WTC11 (cell line): ENCODE results near the gene KLHL25. TPM values are rescaled to one million over a fixed set of nuclear protein-coding genes. Genes with fewer than 3 reads are reported as not detected.

ENCODE experiments used
- ATAC-seq: fragments of 200-7000 bp; cut with Tn5 transposase; 2 replicates; pipeline ENCODE4 v1.10.0; 2021; ENCODE audit warnings: mild to moderate bottlenecking, moderate library complexity
- CTCF ChIA-PET: fragments of 300-600 bp; sonication (Branson Sonifier 250); formaldehyde crosslinking; loops from one replicate; lab custom pipeline; 2021; ENCODE audit warnings: antibody characterized with exemption; lab: Charles Lee
- POLR2A ChIA-PET: fragments of 350-600 bp; sonication (Branson Sonifier 250); formaldehyde crosslinking; loops from one replicate; lab custom pipeline; 2021; ENCODE audit warnings: antibody characterized with exemption; lab: Charles Lee
- DNase-seq: peaks from one replicate; pipeline ENCODE4 v3.0.0; 2021; ENCODE audit warnings: low spot score
- H3K27ac Mint-ChIP-seq: 2 replicates; pipeline ENCODE4 v1.8.0; 2021; ENCODE audit warnings: mixed read lengths
- H3K27me3 Mint-ChIP-seq: 2 replicates; pipeline ENCODE4 v1.8.0; 2021; ENCODE audit warnings: low read depth, mild to moderate bottlenecking, moderate library complexity, mixed read lengths
- H3K36me3 Mint-ChIP-seq: 2 replicates; pipeline ENCODE4 v1.8.0; 2021; ENCODE audit warnings: mixed read lengths
- H3K4me1 Mint-ChIP-seq: 2 replicates; pipeline ENCODE4 v1.8.0; 2022; ENCODE audit warnings: mixed read lengths
- H3K4me3 Mint-ChIP-seq: 2 replicates; pipeline ENCODE4 v1.8.0; 2021; ENCODE audit warnings: mild to moderate bottlenecking, moderate library complexity, mixed read lengths
- H3K9me3 Mint-ChIP-seq: 2 replicates; pipeline ENCODE4 v1.8.0; 2021; ENCODE audit warnings: mixed read lengths
- ATF1 ChIP-seq: sonication (generic); formaldehyde crosslinking; IDR thresholded peaks from 2 replicates; pipeline ENCODE4 v1.8.1; 2023; ENCODE audit warnings: mild to moderate bottlenecking, moderate library complexity, missing genetic modification reagents
- CREB1 ChIP-seq: sonication (generic); formaldehyde crosslinking; IDR thresholded peaks from 2 replicates; pipeline ENCODE4 v1.8.0; 2023; ENCODE audit warnings: mild to moderate bottlenecking, missing genetic modification reagents
- EMX1 ChIP-seq: fragments of 250-450 bp; sonication (Bioruptor Pico); IDR thresholded peaks from 2 replicates; pipeline ENCODE4 v1.8.0; 2021; ENCODE audit warnings: mild to moderate bottlenecking
- ESRRA ChIP-seq: sonication (generic); formaldehyde crosslinking; IDR thresholded peaks from 2 replicates; pipeline ENCODE4 v1.8.1; 2022; ENCODE audit warnings: mild to moderate bottlenecking, missing genetic modification reagents, borderline replicate concordance
- GABPB1 ChIP-seq: sonication (generic); formaldehyde crosslinking; IDR thresholded peaks from 2 replicates; pipeline ENCODE4 v1.8.1; 2023; ENCODE audit warnings: mild to moderate bottlenecking, missing genetic modification reagents
- GTF2I ChIP-seq: fragments of 250-450 bp; sonication (Bioruptor Pico); conservative IDR thresholded peaks from 2 replicates; pipeline ENCODE4 v1.4.0; 2021; ENCODE audit warnings: mild to moderate bottlenecking
- IRF2 ChIP-seq: sonication (generic); formaldehyde crosslinking; IDR thresholded peaks from 2 replicates; pipeline ENCODE4 v1.8.0; 2022; ENCODE audit warnings: low read depth, missing genetic modification reagents, borderline replicate concordance
- JAZF1 ChIP-seq: fragments of 250-450 bp; sonication (Bioruptor Pico); IDR thresholded peaks from 2 replicates; pipeline ENCODE4 v1.9.0; 2021; ENCODE audit warnings: moderate library complexity, mild to moderate bottlenecking, inconsistent platforms
- MXD4 ChIP-seq: fragments of 250-450 bp; sonication (Bioruptor Pico); IDR thresholded peaks from 2 replicates; pipeline ENCODE4 v1.8.0; 2021; ENCODE audit warnings: mild to moderate bottlenecking, moderate library complexity, borderline replicate concordance
- MYBL2 ChIP-seq: sonication (generic); formaldehyde crosslinking; IDR thresholded peaks from 2 replicates; pipeline ENCODE4 v1.8.1; 2023; ENCODE audit warnings: mild to moderate bottlenecking, moderate library complexity, missing genetic modification reagents
- NFATC4 ChIP-seq: fragments of 250-450 bp; sonication (Bioruptor Pico); IDR thresholded peaks from 2 replicates; pipeline ENCODE4 v1.9.0; 2021; ENCODE audit warnings: mild to moderate bottlenecking
- NFYB ChIP-seq: sonication (generic); formaldehyde crosslinking; conservative IDR thresholded peaks from 2 replicates; pipeline ENCODE4 v1.8.0; 2022; ENCODE audit warnings: low read depth, missing genetic modification reagents
- NR1H2 ChIP-seq: sonication (generic); formaldehyde crosslinking; IDR thresholded peaks from 2 replicates; pipeline ENCODE4 v1.9.0; 2021; ENCODE audit warnings: mild to moderate bottlenecking, moderate library complexity, missing genetic modification reagents
- NR3C1 ChIP-seq: sonication (generic); formaldehyde crosslinking; conservative IDR thresholded peaks from 2 replicates; pipeline ENCODE4 v1.8.1; 2023; ENCODE audit warnings: low read depth, mild to moderate bottlenecking, missing genetic modification reagents
- PRRX2 ChIP-seq: fragments of 250-450 bp; sonication (Bioruptor Pico); IDR thresholded peaks from 2 replicates; pipeline ENCODE4 v1.8.0; 2021; ENCODE audit warnings: mild to moderate bottlenecking
- SOX15 ChIP-seq: fragments of 250-450 bp; sonication (Bioruptor Pico); IDR thresholded peaks from 2 replicates; pipeline ENCODE4 v1.9.0; 2021; ENCODE audit warnings: mild to moderate bottlenecking
- SP1 ChIP-seq: sonication (generic); formaldehyde crosslinking; conservative IDR thresholded peaks from 2 replicates; pipeline ENCODE4 v1.8.1; 2022; ENCODE audit warnings: missing genetic modification reagents
- TEAD1 ChIP-seq: sonication (generic); formaldehyde crosslinking; IDR thresholded peaks from 2 replicates; pipeline ENCODE4 v1.8.0; 2022; ENCODE audit warnings: mild to moderate bottlenecking, missing genetic modification reagents
- TEAD4 ChIP-seq: sonication (generic); formaldehyde crosslinking; IDR thresholded peaks from 2 replicates; pipeline ENCODE4 v1.8.0; 2022; ENCODE audit warnings: mild to moderate bottlenecking, missing genetic modification reagents
- USF1 ChIP-seq: sonication (generic); formaldehyde crosslinking; IDR thresholded peaks from 2 replicates; pipeline ENCODE4 v1.8.0; 2022; ENCODE audit warnings: mild to moderate bottlenecking, missing genetic modification reagents
- ZNF232 ChIP-seq: sonication (generic); formaldehyde crosslinking; IDR thresholded peaks from 2 replicates; pipeline ENCODE4 v1.8.0; 2022; ENCODE audit warnings: mild to moderate bottlenecking, missing genetic modification reagents
- ZNF263 ChIP-seq: sonication (generic); formaldehyde crosslinking; IDR thresholded peaks from 2 replicates; pipeline ENCODE4 v1.8.1; 2022; ENCODE audit warnings: low read depth, mild to moderate bottlenecking, moderate library complexity, missing genetic modification reagents
- ZNF396 ChIP-seq: fragments of 250-450 bp; sonication (Bioruptor Pico); IDR thresholded peaks from 2 replicates; pipeline ENCODE4 v1.8.0; 2021; ENCODE audit warnings: mild to moderate bottlenecking, moderate library complexity, borderline replicate concordance
- total RNA-seq: library from RNA; stranded (reverse); gene quantifications from 3 replicates; pipeline ENCODE4 v1.2.3, GENCODE V29; 2021
- TF ChIP-seq, protein P1 (sequence below): sonication (generic); formaldehyde crosslinking; IDR thresholded peaks from 2 replicates; pipeline ENCODE4 v1.8.1; 2023; ENCODE audit warnings: mild to moderate bottlenecking, missing genetic modification reagents
- TF ChIP-seq, protein P2 (sequence below): fragments of 250-450 bp; sonication (Bioruptor Pico); conservative IDR thresholded peaks from 2 replicates; pipeline ENCODE4 v1.9.0; 2021; ENCODE audit warnings: mild to moderate bottlenecking
- TF ChIP-seq, protein P3 (sequence below): sonication (generic); formaldehyde crosslinking; IDR thresholded peaks from 2 replicates; pipeline ENCODE4 v1.8.0; 2022; ENCODE audit warnings: mild to moderate bottlenecking, missing genetic modification reagents

KLHL25 gene
- total RNA-seq, 1 experiment from 2014 or later = 14.1 TPM

DNA sequence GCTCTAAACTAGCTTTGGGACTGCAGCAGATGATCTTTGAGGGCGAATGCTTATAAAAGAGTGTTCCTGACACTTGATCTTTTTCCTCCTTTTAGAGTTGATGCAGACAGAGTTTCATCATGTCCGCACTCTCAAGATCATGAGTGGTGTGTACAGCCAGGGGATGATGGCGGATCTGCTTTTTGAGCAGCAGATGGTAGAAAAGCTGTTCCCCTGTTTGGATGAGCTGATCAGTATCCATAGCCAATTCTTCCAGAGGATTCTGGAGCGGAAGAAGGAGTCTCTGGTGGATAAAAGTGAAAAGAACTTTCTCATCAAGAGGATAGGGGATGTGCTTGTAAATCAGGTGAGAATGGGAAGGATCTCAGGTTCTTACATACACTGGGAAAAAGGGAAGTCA lies 75.7 kb downstream of the KLHL25 start (continued):
- TF ChIP-seq, protein P1, sequence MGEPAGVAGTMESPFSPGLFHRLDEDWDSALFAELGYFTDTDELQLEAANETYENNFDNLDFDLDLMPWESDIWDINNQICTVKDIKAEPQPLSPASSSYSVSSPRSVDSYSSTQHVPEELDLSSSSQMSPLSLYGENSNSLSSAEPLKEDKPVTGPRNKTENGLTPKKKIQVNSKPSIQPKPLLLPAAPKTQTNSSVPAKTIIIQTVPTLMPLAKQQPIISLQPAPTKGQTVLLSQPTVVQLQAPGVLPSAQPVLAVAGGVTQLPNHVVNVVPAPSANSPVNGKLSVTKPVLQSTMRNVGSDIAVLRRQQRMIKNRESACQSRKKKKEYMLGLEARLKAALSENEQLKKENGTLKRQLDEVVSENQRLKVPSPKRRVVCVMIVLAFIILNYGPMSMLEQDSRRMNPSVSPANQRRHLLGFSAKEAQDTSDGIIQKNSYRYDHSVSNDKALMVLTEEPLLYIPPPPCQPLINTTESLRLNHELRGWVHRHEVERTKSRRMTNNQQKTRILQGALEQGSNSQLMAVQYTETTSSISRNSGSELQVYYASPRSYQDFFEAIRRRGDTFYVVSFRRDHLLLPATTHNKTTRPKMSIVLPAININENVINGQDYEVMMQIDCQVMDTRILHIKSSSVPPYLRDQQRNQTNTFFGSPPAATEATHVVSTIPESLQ (CRISPR knock-in tag) = no peak

GRCh38 chr15:85718271-85718971 lies 76.3 kb downstream of the KLHL25 start:
- ATAC-seq = no peak
- H3K27ac Mint-ChIP-seq = no peak overlapping the region
- H3K36me3 Mint-ChIP-seq = peaks cover 33% of the 10 kb centered on the region
- H3K9me3 Mint-ChIP-seq = no peaks in the 10 kb centered on the region
- DNase-seq = no peak
- H3K27me3 Mint-ChIP-seq = no peaks in the 10 kb centered on the region
- ChIA-PET POLR2A (no interaction called here), CTCF (interaction anchor here (0.6 kb wide), 1 partner anchor 33 kb away, joined by 5 read pairs; no protein-coding TSS in a partner anchor)
- no peaks in the 10 kb centered on the region for H3K4me1 Mint-ChIP-seq
- no peak overlapping the region for H3K4me3 Mint-ChIP-seq
- TF ChIP-seq IRF2 (CRISPR knock-in tag) = no peak
- TF ChIP-seq SOX15 = no peak
- no peak for TF ChIP-seq NR1H2 (CRISPR knock-in tag)

DNA sequence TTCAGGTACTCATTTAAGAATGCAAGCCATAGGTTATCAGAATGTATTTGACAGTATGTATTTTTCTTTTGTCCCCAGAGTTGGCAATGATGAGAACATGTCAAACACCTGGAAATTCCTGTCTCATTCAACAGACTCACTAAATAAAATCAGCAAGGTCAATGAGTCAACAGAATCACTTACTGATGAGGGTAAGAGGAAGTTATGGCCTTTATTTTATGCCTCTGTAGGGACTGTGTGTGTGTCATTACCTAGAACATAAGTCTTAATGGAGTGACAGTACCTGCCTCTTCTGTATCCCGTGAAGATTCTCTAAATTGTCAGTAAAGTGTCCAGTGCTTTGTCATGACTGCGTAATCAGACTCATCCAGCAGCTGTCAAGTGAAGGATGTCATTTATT lies 77.5 kb downstream of the KLHL25 start:
- DNase-seq = no peak
- ATAC-seq = no peak
- Mint-ChIP-seq H3K9me3 (no peaks in the 10 kb centered on the region), H3K27me3 (no peaks in the 10 kb centered on the region), H3K36me3 (peaks cover 26% of the 10 kb centered on the region), H3K4me3 (no peak overlapping the region), H3K27ac (no peak overlapping the region), H3K4me1 (no peaks in the 10 kb centered on the region)
- ChIA-PET POLR2A (no interaction called here), CTCF (no interaction called here)
- no peak for TF ChIP-seq GTF2I (CRISPR knock-in tag)
- no peak for TF ChIP-seq ZNF263 (CRISPR knock-in tag)
- TF ChIP-seq NFYB (CRISPR knock-in tag) = no peak
- no peak for TF ChIP-seq NFATC4 (CRISPR knock-in tag)
- no peak for TF ChIP-seq ZNF396 (CRISPR knock-in tag)
- no peak for TF ChIP-seq EMX1 (CRISPR knock-in tag)
- no peak for TF ChIP-seq NR3C1
- no peak for TF ChIP-seq ESRRA (CRISPR knock-in tag)
- TF ChIP-seq NR1H2 (CRISPR knock-in tag) = no peak
- no peak for TF ChIP-seq MXD4 (CRISPR knock-in tag)
- TF ChIP-seq, protein P1 (CRISPR knock-in tag) = no peak
- no peak for TF ChIP-seq CREB1 (CRISPR knock-in tag)
- TF ChIP-seq PRRX2 = no peak
- no peak for TF ChIP-seq GABPB1
- TF ChIP-seq TEAD4 (CRISPR knock-in tag) = no peak
- no peak for TF ChIP-seq TEAD1

DNA sequence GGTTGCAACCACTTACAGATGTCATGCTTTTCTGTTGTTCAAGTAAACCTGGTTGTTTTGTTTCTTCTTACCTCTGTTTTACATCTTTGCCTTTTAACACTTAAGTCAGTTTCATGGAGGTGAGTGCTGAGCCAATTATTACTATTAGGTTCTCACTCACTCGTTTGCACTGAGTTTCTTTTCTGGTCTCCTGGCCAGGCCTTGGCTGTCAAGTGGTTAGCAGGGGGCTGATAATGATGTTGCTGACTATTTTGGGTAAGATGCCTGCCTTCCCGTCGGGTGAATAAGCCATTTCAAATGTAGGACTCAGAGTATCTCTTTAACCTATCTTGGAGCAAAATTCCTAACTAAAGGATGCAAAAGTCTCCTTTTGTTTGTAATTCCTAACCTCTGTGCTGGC lies 78.5 kb downstream of the KLHL25 start:
- Mint-ChIP-seq H3K36me3 (peaks cover 30% of the 10 kb centered on the region), H3K9me3 (no peaks in the 10 kb centered on the region), H3K27ac (no peak overlapping the region), H3K27me3 (no peaks in the 10 kb centered on the region), H3K4me3 (no peak overlapping the region), H3K4me1 (no peaks in the 10 kb centered on the region)
- DNase-seq (no peak), ATAC-seq (no peak)
- CTCF ChIA-PET = no interaction called here
- POLR2A ChIA-PET = no interaction called here
- TF ChIP-seq, protein P2, sequence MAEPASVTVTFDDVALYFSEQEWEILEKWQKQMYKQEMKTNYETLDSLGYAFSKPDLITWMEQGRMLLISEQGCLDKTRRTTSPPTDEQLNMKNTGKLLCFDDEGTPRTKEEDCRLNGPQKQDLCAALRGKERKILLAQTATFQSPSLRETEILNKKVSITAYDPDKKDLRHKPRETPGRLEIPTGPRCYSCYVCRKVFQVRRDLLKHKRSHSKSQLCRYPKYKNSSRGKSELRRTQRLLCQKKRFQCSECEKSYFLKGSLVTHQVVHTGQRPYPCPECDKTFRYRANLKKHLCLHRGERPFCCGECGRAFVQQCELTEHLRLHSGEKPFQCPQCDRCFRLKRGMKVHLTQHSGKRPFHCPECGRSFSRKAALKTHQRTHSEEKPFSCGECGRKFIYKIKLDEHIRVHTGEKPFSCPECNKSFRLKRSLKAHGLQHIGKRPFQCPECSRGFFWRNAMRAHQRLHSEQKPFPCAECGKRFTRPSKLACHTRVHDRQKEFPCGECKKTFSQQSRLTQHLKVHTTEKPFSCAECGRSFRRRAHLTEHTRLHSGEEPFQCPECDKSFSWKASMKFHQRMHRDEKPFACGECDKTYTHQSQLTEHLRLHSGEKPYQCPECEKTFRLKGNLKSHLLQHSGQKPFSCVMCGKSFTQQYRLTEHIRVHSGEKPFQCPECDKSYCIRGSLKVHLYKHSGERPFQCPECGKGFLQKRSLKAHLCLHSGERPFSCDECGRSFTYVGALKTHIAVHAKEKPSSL = no peak
- TF ChIP-seq MYBL2 (CRISPR knock-in tag) = no peak
- TF ChIP-seq CREB1 (CRISPR knock-in tag) = no peak
- no peak for TF ChIP-seq ZNF232
- TF ChIP-seq, protein P3, sequence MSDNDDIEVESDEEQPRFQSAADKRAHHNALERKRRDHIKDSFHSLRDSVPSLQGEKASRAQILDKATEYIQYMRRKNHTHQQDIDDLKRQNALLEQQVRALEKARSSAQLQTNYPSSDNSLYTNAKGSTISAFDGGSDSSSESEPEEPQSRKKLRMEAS (CRISPR knock-in tag) = no peak
- TF ChIP-seq JAZF1 (CRISPR knock-in tag) = no peak
- TF ChIP-seq SP1 (CRISPR knock-in tag) = no peak
- TF ChIP-seq USF1 = no peak
- no peak for TF ChIP-seq NR3C1
- TF ChIP-seq GABPB1 = no peak
- no peak for TF ChIP-seq ATF1 (CRISPR knock-in tag)
